ENCODE results near the gene MAGED1. TPM values are rescaled to one million over a fixed set of nuclear protein-coding genes. Genes with fewer than 3 reads are reported as not detected.
"Not testable (repeated sequence)": the region's sequence is repeated elsewhere in the genome, so short reads cannot be mapped to it uniquely, and the experiment has no call there.

Gene MAGED1
- total RNA-seq, 1 experiment from 2014 or later: 118 TPM

GRCh38 chrX:51902510-51903050 is 9.2 kb downstream of the MAGED1 start:
- POLR2A ChIA-PET (ENCODE audit: unreplicated experiment): no interaction called here
- Histone ChIP-seq H3K4me2 (no peak overlapping the region), H3F3A (ENCODE audit: insufficient read depth, low read depth) (no peaks in the 10 kb centered on the region), H3K27ac (no peak overlapping the region), H2AFZ (no peak overlapping the region), H3K4me1 (replicated peaks; ENCODE audit: insufficient read depth) (no peaks in the 10 kb centered on the region), H3K36me3 (ENCODE audit: low read depth) (no peaks in the 10 kb centered on the region), H3K4me3 (no peak overlapping the region), H3K79me2 (ENCODE audit: low read depth) (no peaks in the 10 kb centered on the region), H3K9me2 (ENCODE audit: insufficient read depth) (no peaks in the 10 kb centered on the region), H3K27me3 (ENCODE audit: insufficient read depth, low read depth) (no peaks in the 10 kb centered on the region), H4K20me1 (ENCODE audit: insufficient read depth) (no peaks in the 10 kb centered on the region), H3K9me3 (ENCODE audit: insufficient read depth, low read depth) (no peaks in the 10 kb centered on the region)
- TF ChIP-seq EZH2 (IDR thresholded peaks at IDR 0.05; ENCODE audit: low read depth): no peak
- no peak for TF ChIP-seq CTCF (conservative IDR thresholded peaks at IDR 0.05)
- intact Hi-C loops (cut with micrococcal nuclease; ENCODE audit: unreplicated experiment): no loop called here
- BruUV-seq (replicated peaks): no TSS peak
- no peak for DNase-seq
- CTCF ChIA-PET: no interaction called here

GRCh38 chrX:51905152-51905551 is 11.7 kb downstream of the MAGED1 start:
- POLR2A ChIA-PET (ENCODE audit: unreplicated experiment); intact Hi-C loops (cut with micrococcal nuclease; ENCODE audit: unreplicated experiment); BruUV-seq (replicated peaks): not testable (repeated sequence)

GRCh38 chrX:51905711-51906110 is 12.3 kb downstream of the MAGED1 start:
- Histone ChIP-seq H3K36me3 (ENCODE audit: low read depth) (no peaks in the 10 kb centered on the region), H2AFZ (no peak overlapping the region), H4K20me1 (ENCODE audit: insufficient read depth) (no peaks in the 10 kb centered on the region), H3K4me2 (no peak overlapping the region), H3K9me2 (ENCODE audit: insufficient read depth) (no peaks in the 10 kb centered on the region), H3F3A (ENCODE audit: insufficient read depth, low read depth) (no peaks in the 10 kb centered on the region), H3K4me3 (no peak overlapping the region), H3K4me1 (replicated peaks; ENCODE audit: insufficient read depth) (no peaks in the 10 kb centered on the region), H3K27me3 (ENCODE audit: insufficient read depth, low read depth) (no peaks in the 10 kb centered on the region), H3K79me2 (ENCODE audit: low read depth) (no peaks in the 10 kb centered on the region), H3K27ac (no peak overlapping the region), H3K9me3 (ENCODE audit: insufficient read depth, low read depth) (no peaks in the 10 kb centered on the region)
- DNase-seq: no peak
- intact Hi-C loops (cut with micrococcal nuclease; ENCODE audit: unreplicated experiment): no loop called here
- TF ChIP-seq EZH2 (IDR thresholded peaks at IDR 0.05; ENCODE audit: low read depth): no peak
- TF ChIP-seq CTCF (conservative IDR thresholded peaks at IDR 0.05): no peak
- ChIA-PET POLR2A (ENCODE audit: unreplicated experiment) (no interaction called here), CTCF (no interaction called here)
- no TSS peak for BruUV-seq (replicated peaks)

More at GRCh38 chrX:51905152-51905551, 11.7 kb downstream of the MAGED1 start:
- H3K36me3 ChIP-seq (ENCODE audit: low read depth); H3K4me1 ChIP-seq (replicated peaks; ENCODE audit: insufficient read depth); DNase-seq; H4K20me1 ChIP-seq (ENCODE audit: insufficient read depth); H3K27me3 ChIP-seq (ENCODE audit: insufficient read depth, low read depth); H3K79me2 ChIP-seq (ENCODE audit: low read depth); H2AFZ ChIP-seq; H3F3A ChIP-seq (ENCODE audit: insufficient read depth, low read depth); H3K9me2 ChIP-seq (ENCODE audit: insufficient read depth); H3K9me3 ChIP-seq (ENCODE audit: insufficient read depth, low read depth); H3K4me2 ChIP-seq; H3K27ac ChIP-seq; CTCF ChIA-PET; H3K4me3 ChIP-seq: not testable (repeated sequence)

- Histone ChIP-seq H3K9me3 (ENCODE audit: insufficient read depth, low read depth) (no peaks in the 10 kb centered on the region), H3K4me2 (no peak overlapping the region), H3K79me2 (ENCODE audit: low read depth) (no peaks in the 10 kb centered on the region), H2AFZ (no peak overlapping the region), H4K20me1 (ENCODE audit: insufficient read depth) (no peaks in the 10 kb centered on the region), H3K27me3 (ENCODE audit: insufficient read depth, low read depth) (no peaks in the 10 kb centered on the region), H3K9me2 (ENCODE audit: insufficient read depth) (no peaks in the 10 kb centered on the region), H3F3A (ENCODE audit: insufficient read depth, low read depth) (no peaks in the 10 kb centered on the region), H3K36me3 (ENCODE audit: low read depth) (no peaks in the 10 kb centered on the region), H3K27ac (no peak overlapping the region), H3K4me3 (no peak overlapping the region), H3K4me1 (replicated peaks; ENCODE audit: insufficient read depth) (no peaks in the 10 kb centered on the region)
- ChIA-PET CTCF (no interaction called here), POLR2A (ENCODE audit: unreplicated experiment) (no interaction called here)
- DNase-seq: no peak
- TF ChIP-seq EZH2 (IDR thresholded peaks at IDR 0.05; ENCODE audit: low read depth): no peak
- TF ChIP-seq CTCF (conservative IDR thresholded peaks at IDR 0.05): no peak
- BruUV-seq (replicated peaks): no TSS peak
- intact Hi-C loops (cut with micrococcal nuclease; ENCODE audit: unreplicated experiment): no loop called here
Measured at GRCh38 chrX:51917604-51918003, 24.2 kb downstream of the MAGED1 start.

Data from PC-9 (cell line).